Keratinocyte (primary cell): ENCODE measurements around the gene WT1. TPM values are rescaled to one million over a fixed set of nuclear protein-coding genes. Genes with fewer than 3 reads are reported as not detected.

ENCODE experiments used
- DNase-seq: peaks from one replicate; pipeline ENCODE4 v3.0.0-alpha.2; 2011; ENCODE audit warnings: low read depth, missing footprints, low spot score
- FAIRE-seq: peaks from 2 replicates; lab custom pipeline; 2011; peaks lifted over from hg19 to GRCh38; lab: Jason Lieb, UNC
- H2AFZ ChIP-seq: 2 replicates; pipeline ENCODE4 v1.6.0; 2012; ENCODE audit warnings: low read length, control low read depth, inconsistent platforms; ENCODE audit not compliant: control insufficient read depth
- H3K27ac ChIP-seq: 2 replicates; pipeline ENCODE4 v1.5.1; 2011; ENCODE audit warnings: low read length; ENCODE audit not compliant: control insufficient read depth, insufficient read depth
- H3K27me3 ChIP-seq: 3 replicates; pipeline ENCODE4 v1.6.0; 2011; ENCODE audit warnings: low read length; ENCODE audit not compliant: control insufficient read depth, insufficient read depth; ENCODE audit errors: extremely low read depth
- H3K36me3 ChIP-seq, 2 experiments: 2 replicates in 1 of 2; 3 replicates in 1 of 2; pipeline ENCODE4 v1.5.1; 2011; ENCODE audit warnings: low read length in 2 of 2, mild to moderate bottlenecking in 1 of 2; ENCODE audit not compliant: control insufficient read depth in 2 of 2, insufficient read depth in 2 of 2; ENCODE audit errors: extremely low read depth in 1 of 2
- H3K4me1 ChIP-seq: 3 replicates; pipeline ENCODE4 v1.5.1; 2011; ENCODE audit warnings: low read length; ENCODE audit not compliant: control insufficient read depth, insufficient read depth; ENCODE audit errors: extremely low read depth
- H3K4me2 ChIP-seq: 3 replicates; pipeline ENCODE4 v1.6.0; 2011; ENCODE audit warnings: low read depth, low read length; ENCODE audit not compliant: control insufficient read depth, insufficient read depth; ENCODE audit errors: extremely low read depth
- H3K4me3 ChIP-seq, 3 experiments: fragments of 200-600 bp in 1 of 3; sonication (generic) in 1 of 3; 2 replicates in 2 of 3; 3 replicates in 1 of 3; pipeline ENCODE4 v1.5.1; 2011 to 2016; ENCODE audit warnings: low read length in 3 of 3, mild to moderate bottlenecking in 3 of 3, control low read depth in 2 of 3, inconsistent platforms in 1 of 3, low read depth in 1 of 3, mixed read lengths in 1 of 3, mixed run types in 1 of 3, moderate library complexity in 1 of 3; ENCODE audit not compliant: control insufficient read depth in 2 of 3, insufficient read depth in 2 of 3; ENCODE audit errors: extremely low read depth in 1 of 3
- H3K79me2 ChIP-seq: 2 replicates; pipeline ENCODE4 v1.6.0; 2012; ENCODE audit warnings: low read length; ENCODE audit not compliant: control insufficient read depth, insufficient read depth
- H3K9ac ChIP-seq: 3 replicates; pipeline ENCODE4 v1.6.0; 2011; ENCODE audit warnings: low read length; ENCODE audit not compliant: control insufficient read depth, insufficient read depth; ENCODE audit errors: extremely low read depth
- H3K9me1 ChIP-seq: 3 replicates; pipeline ENCODE4 v1.6.0; 2011; ENCODE audit warnings: low read length; ENCODE audit not compliant: control insufficient read depth, insufficient read depth; ENCODE audit errors: extremely low read depth
- H3K9me3 ChIP-seq: 2 replicates; pipeline ENCODE4 v1.5.1; 2012; ENCODE audit warnings: low read depth, low read length; ENCODE audit not compliant: control insufficient read depth
- H4K20me1 ChIP-seq: 3 replicates; pipeline ENCODE4 v1.6.0; 2011; ENCODE audit warnings: low read length; ENCODE audit not compliant: control insufficient read depth, insufficient read depth; ENCODE audit errors: extremely low read depth
- CTCF ChIP-seq, 3 experiments: IDR thresholded peaks in 1 of 3; conservative IDR thresholded peaks in 1 of 3; optimal IDR thresholded peaks in 1 of 3; 2 replicates in 2 of 3; 3 replicates in 1 of 3; pipeline versions ENCODE3 to v1.5.1; 2011; ENCODE audit warnings: low read length in 3 of 3, mild to moderate bottlenecking in 3 of 3, moderate library complexity in 2 of 3, control low read depth in 1 of 3, inconsistent platforms in 1 of 3; ENCODE audit not compliant: insufficient read depth in 2 of 3; ENCODE audit errors: extremely low read depth in 1 of 3
- EZH2 ChIP-seq: IDR thresholded peaks from one replicate; pipeline ENCODE4 v1.6.1; 2012; ENCODE audit warnings: inconsistent platforms, mild to moderate bottlenecking, low read length, moderate library complexity
- dilution Hi-C: fragments of 300-500 bp; cut with MboI; formaldehyde crosslinking; loops from one replicate; pipeline ENCODE4 v1.7.0; 2020; ENCODE audit warnings: low sequenced_read_pairs; ENCODE audit not compliant: extremely low pct_ligation_motif_present
- polyA plus RNA-seq, 5 experiments: library from polyadenylated mRNA; depleted of rRNA in 3 of 5; stranded (reverse) in 3 of 5; stranded (forward) in 1 of 5; unstranded in 1 of 5; fragments of >200 nt; gene quantifications; 1 replicate in 1 of 5; 2 replicates in 3 of 5; 3 replicates in 1 of 5; pipeline versions ENCODE4 v1.2.1 to v1.2.3, GENCODE V29; 2011 to 2012; ENCODE audit warnings: missing spikeins in 2 of 5, low read depth in 1 of 5, low replicate concordance in 1 of 5

WT1 gene
- polyA plus RNA-seq, 1 donor (not counting 4 experiments of a cell fraction or from before 2014, with no cell fraction given) = not detected

- H3K4me3 ChIP-seq = no peak overlapping the region
- DNase-seq (no peak), FAIRE-seq (no peak)
- no peaks in the 10 kb centered on the region for H4K20me1 ChIP-seq
- no peaks in the 10 kb centered on the region for H3K36me3 ChIP-seq
- no peak overlapping the region for H3K4me2 ChIP-seq
- H3K9me1 ChIP-seq = no peaks in the 10 kb centered on the region
- H3K27me3 ChIP-seq = peaks cover 11% of the 10 kb centered on the region
- TF ChIP-seq CTCF (optimal IDR thresholded peaks at IDR 0.05 in 1 of 3, IDR thresholded peaks at IDR 0.05 in 1 of 3, conservative IDR thresholded peaks at IDR 0.05 in 1 of 3; ENCODE audit: extremely low read depth in 1 of 3, insufficient read depth in 2 of 3, low read length in 3 of 3) (no peak), EZH2 (no peak)
- H2AFZ ChIP-seq = no peak overlapping the region
- H3K4me1 ChIP-seq = no peaks in the 10 kb centered on the region
- H3K27ac ChIP-seq = no peak overlapping the region
- dilution Hi-C loops = no loop called here
- no peak overlapping the region for H3K9ac ChIP-seq
- H3K79me2 ChIP-seq = no peaks in the 10 kb centered on the region
- no peaks in the 10 kb centered on the region for H3K9me3 ChIP-seq
These were observed 20.4 kb downstream of the WT1 start for GRCh38 chr11:32414925-32415324.

DNA sequence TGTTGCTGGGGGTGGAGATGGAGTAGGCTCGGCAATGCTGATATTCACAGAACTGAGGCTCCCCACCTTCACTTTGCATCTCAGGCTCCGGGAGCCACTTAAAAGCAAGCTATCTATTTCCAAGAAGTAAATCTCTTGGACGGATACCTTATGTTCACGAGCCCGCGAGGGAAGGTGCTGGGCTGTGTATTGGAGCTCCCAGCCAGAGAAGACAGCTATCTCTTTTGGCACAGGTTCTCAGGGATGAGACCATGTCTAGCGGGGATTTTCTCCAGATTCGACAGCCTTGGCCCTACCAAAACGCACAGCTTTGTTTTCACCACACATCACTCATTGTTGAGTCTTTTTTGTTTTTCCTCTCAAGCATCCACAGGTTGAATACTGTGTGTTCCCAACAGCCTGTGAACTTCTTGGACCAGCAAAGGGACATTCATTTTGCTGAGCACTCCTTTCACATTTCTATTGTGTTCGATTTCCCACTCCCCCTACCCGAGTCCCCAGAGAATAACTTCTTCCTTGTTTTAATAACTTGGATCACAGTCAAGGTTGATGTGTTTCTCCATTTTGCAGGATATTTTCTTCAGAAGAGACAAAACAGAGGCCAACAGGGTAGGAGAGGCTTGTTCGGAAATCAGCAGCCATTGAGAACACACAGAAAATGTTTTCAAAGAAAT lies 23.3 kb downstream of the WT1 start:
- no peaks in the 10 kb centered on the region for H3K36me3 ChIP-seq
- H3K79me2 ChIP-seq = no peaks in the 10 kb centered on the region
- no peak overlapping the region for H3K4me3 ChIP-seq
- dilution Hi-C loops = no loop called here
- FAIRE-seq (no peak), DNase-seq (no peak)
- TF ChIP-seq CTCF (optimal IDR thresholded peaks at IDR 0.05 in 1 of 3, IDR thresholded peaks at IDR 0.05 in 1 of 3, conservative IDR thresholded peaks at IDR 0.05 in 1 of 3; ENCODE audit: extremely low read depth in 1 of 3, insufficient read depth in 2 of 3, low read length in 3 of 3) (no peak), EZH2 (no peak)
- H3K27me3 ChIP-seq = peaks cover 7% of the 10 kb centered on the region
- H3K9me1 ChIP-seq = no peaks in the 10 kb centered on the region
- H3K9ac ChIP-seq = no peak overlapping the region
- no peaks in the 10 kb centered on the region for H4K20me1 ChIP-seq
- no peak overlapping the region for H3K4me2 ChIP-seq
- no peaks in the 10 kb centered on the region for H3K4me1 ChIP-seq
- H3K27ac ChIP-seq = no peak overlapping the region
- no peak overlapping the region for H2AFZ ChIP-seq
- no peaks in the 10 kb centered on the region for H3K9me3 ChIP-seq
